BJ (cell line): Measurements from ENCODE around the gene RAPGEF5. TPM values are rescaled to one million over a fixed set of nuclear protein-coding genes. Genes with fewer than 3 reads are reported as not detected.

ENCODE experiments used
- CTCF ChIA-PET: fragments of 350-600 bp; formaldehyde crosslinking; extraction: SDS; loops from one replicate; lab custom pipeline; 2021; ENCODE audit warnings: antibody characterized with exemption, inconsistent platforms; lab: Yijun Ruan, JAX
- POLR2A ChIA-PET: fragments of 300-600 bp; sonication (Branson Sonifier 250); formaldehyde crosslinking; extraction: SDS; loops from one replicate; lab custom pipeline; 2021; ENCODE audit warnings: antibody characterized with exemption; lab: Charles Lee
- DNase-seq: peaks from one replicate; pipeline ENCODE4 v3.0.0-alpha.2; 2011; ENCODE audit warnings: low read depth
- H3K27me3 ChIP-seq: 2 replicates; pipeline ENCODE4 v1.6.0; 2011; ENCODE audit warnings: low read length; ENCODE audit not compliant: control insufficient read depth, insufficient read depth
- H3K36me3 ChIP-seq: 2 replicates; pipeline ENCODE4 v1.5.1; 2011; ENCODE audit warnings: low read length; ENCODE audit not compliant: control insufficient read depth, insufficient read depth
- H3K4me3 ChIP-seq: 2 replicates; pipeline ENCODE4 v1.5.1; 2011; ENCODE audit warnings: low read depth, mild to moderate bottlenecking, control low read depth, low read length
- CTCF ChIP-seq: IDR thresholded peaks from 2 replicates; pipeline ENCODE4 v1.5.1; 2011; ENCODE audit warnings: low read depth, mild to moderate bottlenecking, control low read depth, inconsistent platforms, low read length, moderate library complexity; ENCODE audit not compliant: insufficient read depth
- polyA plus RNA-seq: library from polyadenylated mRNA; depleted of rRNA; stranded (reverse); fragments of >200 nt; gene quantifications from 2 replicates; pipeline ENCODE4 v1.2.3, GENCODE V29; 2011

The RAPGEF5 gene
- polyA plus RNA-seq, 1 experiment, result not detected

GRCh38 chr7:22331704-22332103 lies 25.2 kb downstream of the RAPGEF5 start:
- Histone ChIP-seq H3K36me3 (no peaks in the 10 kb centered on the region), H3K4me3 (no peak overlapping the region), H3K27me3 (peaks cover 4% of the 10 kb centered on the region)
- no peak for TF ChIP-seq CTCF
- DNase-seq, result no peak
- CTCF ChIA-PET, result interaction anchor here (0.9 kb wide), 1 partner anchor 1930 kb away, joined by 4 read pairs; no protein-coding TSS in a partner anchor
- POLR2A ChIA-PET, result no interaction called here

- Histone ChIP-seq H3K4me3 (no peak overlapping the region), H3K27me3 (peaks cover 4% of the 10 kb centered on the region), H3K36me3 (no peaks in the 10 kb centered on the region)
- ChIA-PET POLR2A (no interaction called here), CTCF (interaction anchor here (0.9 kb wide), 1 partner anchor 1929 kb away, joined by 4 read pairs; no protein-coding TSS in a partner anchor)
- TF ChIP-seq CTCF, result no peak
- DNase-seq, result no peak
These were observed 26.1 kb downstream of the RAPGEF5 start for GRCh38 chr7:22330903-22331302.

DNA sequence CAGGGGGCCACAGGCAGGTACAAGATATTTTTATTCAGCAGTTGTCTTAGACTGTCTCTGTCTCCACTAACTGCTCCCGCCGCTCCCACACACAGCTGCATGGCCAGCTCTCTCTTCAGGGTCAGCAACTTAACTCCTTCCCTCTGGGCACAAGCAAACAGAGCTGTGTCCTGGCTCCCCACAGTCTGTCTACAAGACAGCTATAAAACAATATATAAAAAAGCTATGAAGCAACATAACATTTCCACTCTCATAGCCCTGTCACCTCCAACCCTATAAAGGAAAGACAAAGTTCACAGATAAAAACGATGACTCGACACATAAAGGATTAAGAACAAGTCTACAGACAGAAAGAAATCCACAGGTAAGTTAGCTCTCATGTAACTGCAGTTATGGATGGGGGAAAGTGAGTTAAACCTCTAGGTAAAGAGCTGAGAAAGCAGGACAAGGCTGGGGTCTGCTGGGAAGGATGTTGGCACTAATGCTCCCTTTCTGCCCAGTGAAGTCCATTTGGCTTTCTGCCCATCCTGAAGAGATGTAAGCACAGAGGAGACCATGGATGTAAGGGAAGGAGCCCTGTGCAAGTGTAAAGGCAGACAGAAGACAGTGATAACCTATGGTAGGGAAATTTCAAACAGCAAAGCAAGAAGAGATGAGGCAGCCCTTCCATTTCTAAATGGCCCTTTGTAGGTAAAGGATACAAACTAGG lies 27.0 kb downstream of the RAPGEF5 start:
- DNase-seq, result no peak
- TF ChIP-seq CTCF, result no peak
- H3K4me3 ChIP-seq, result no peak overlapping the region
- peaks cover 4% of the 10 kb centered on the region for H3K27me3 ChIP-seq
- no peaks in the 10 kb centered on the region for H3K36me3 ChIP-seq
- CTCF ChIA-PET, result interaction anchor here (0.8 to 1.1 kb wide), 2 partner anchors 14 to 247 kb away, joined by 3 read pairs; no protein-coding TSS in a partner anchor
- POLR2A ChIA-PET, result no interaction called here

GRCh38 chr7:22326181-22326580 lies 30.8 kb downstream of the RAPGEF5 start:
- no peak overlapping the region for H3K4me3 ChIP-seq
- CTCF ChIA-PET, result no interaction called here
- no peak for TF ChIP-seq CTCF
- H3K36me3 ChIP-seq, result no peaks in the 10 kb centered on the region
- no peak for DNase-seq
- POLR2A ChIA-PET, result no interaction called here
- H3K27me3 ChIP-seq, result peaks cover 4% of the 10 kb centered on the region

DNA sequence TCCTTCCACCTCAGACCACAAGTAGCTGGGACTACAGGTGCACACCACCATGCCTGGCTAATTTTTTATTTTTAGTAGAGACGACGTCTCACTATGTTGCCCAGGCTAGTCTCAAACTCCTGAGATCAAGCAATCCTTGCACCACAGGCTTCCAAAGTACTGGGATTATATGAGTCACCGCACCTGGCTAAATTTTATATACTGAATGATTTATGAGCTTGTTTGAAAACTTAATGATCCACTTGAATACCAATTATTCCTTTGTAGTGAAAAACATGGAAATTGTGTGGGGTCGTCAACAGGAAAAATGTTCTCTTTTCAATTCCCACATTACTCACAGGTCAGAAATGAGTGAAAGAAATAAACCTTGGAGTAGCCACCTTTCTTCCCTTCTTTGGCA lies 31.3 kb downstream of the RAPGEF5 start:
- no peak for DNase-seq
- no peak for TF ChIP-seq CTCF
- Histone ChIP-seq H3K4me3 (no peak overlapping the region), H3K27me3 (peaks cover 4% of the 10 kb centered on the region), H3K36me3 (no peaks in the 10 kb centered on the region)
- CTCF ChIA-PET, result no interaction called here
- POLR2A ChIA-PET, result no interaction called here
